NK-92 (cell line): Measurements from ENCODE around the gene IPO13.

Source experiments
- DNase-seq: peaks from one replicate; lab custom pipeline; 2025; ENCODE audit not compliant: unreplicated experiment; lab: John Stamatoyannopoulos, UW

The IPO13 gene

DNA sequence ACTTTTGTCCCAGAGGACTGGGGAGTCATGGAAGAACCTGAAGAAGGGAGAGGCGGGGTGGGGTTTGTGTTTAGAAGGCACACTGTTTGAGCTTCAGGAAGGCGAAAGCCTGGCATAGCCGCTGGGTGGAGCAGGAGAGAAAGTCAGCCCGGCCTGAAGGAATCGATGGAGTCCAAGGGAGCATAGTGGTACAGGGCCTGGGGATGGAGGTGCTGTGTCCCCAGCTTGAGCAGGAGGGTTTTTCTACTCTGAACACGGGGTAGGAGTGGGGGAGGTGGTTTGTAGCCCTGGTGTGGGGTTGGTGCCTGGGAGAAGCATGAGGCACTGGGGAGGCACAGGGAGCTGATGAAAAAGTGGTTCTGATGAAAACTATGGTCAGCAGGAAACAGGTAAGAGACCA is 40.0 kb downstream of the IPO13 start:
- DNase-seq = no peak

DNA sequence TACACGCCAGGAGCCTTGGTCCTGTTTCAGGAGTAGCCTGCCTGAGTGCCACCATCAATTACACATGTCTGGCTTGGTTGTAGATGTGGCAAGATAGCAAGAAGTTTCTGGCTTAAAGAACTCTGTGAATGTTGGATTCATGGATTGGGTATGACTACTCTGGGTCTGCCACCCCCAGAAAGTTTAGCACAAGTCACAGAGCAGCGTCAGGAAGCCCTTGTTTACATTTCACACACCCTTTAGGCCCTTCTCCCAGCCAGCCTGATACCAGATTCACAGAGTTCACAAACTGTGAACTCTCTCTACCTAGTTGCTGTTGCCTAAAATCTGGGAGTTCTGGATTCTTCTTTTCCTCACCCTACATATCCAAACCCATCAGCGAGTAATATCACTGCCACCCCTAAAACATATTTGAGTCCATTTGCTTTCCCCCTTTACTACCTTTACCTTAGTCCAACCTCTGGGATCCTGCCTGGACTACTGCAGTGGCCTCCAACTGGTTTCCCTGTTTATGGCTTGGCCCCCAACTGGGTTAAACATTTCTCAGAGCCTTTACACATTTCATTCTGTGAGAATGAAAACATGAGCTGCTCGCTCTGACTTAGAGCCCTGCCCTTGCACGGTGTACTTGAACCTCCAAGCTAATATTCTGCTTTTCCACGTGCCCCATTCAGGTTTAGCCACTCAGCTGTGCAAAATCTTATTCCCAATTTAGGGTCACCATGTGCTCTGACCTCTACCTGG is 40.6 kb downstream of the IPO13 start:
- no peak for DNase-seq

DNA sequence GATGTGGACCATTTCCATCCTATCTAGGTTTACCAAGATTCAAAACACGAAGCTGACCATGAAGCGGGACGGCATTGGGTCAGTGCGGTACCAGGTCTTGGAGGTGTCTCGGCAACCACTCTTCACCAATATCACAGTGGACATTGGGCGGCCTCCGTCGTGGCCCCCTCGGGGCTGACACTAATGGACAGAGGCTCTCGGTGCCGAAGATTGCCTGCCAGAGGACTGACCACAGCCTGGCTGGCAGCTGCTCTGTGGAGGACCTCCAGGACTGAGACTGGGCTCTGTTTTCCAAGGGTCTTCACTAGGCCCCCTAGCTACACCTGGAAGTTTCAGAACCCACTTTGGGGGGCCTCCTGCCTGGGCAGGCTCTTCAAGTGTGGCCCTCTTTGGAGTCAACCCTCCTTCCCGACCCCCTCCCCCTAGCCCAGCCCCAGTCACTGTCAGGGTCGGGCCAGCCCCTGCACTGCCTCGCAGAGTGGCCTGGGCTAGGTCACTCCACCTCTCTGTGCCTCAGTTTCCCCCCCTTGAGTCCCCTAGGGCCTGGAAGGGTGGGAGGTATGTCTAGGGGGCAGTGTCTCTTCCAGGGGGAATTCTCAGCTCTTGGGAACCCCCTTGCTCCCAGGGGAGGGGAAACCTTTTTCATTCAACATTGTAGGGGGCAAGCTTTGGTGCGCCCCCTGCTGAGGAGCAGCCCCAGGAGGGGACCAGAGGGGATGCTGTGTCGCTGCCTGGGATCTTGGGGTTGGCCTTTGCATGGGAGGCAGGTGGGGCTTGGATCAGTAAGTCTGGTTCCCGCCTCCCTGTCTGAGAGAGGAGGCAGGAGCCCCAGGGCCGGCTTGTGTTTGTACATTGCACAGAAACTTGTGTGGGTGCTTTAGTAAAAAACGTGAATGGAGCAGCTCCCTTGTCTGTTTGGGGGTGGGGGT is 43.8 kb downstream of the IPO13 start:
- no peak for DNase-seq

DNA sequence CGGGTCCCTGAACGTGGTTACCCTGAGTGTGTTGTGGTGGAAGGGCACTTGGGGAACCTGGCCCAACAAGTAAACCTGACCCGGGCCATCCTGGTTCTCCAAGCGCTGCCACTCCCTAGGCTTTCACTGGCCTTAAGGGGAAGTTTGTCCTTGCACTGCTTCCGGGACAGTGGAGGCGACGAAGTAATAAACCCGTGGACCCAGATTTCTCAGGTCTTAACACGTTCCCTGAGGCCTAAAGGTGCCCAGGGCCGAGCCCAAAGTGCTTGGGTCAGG is 44.4 kb downstream of the IPO13 start:
- DNase-seq = no peak

DNA sequence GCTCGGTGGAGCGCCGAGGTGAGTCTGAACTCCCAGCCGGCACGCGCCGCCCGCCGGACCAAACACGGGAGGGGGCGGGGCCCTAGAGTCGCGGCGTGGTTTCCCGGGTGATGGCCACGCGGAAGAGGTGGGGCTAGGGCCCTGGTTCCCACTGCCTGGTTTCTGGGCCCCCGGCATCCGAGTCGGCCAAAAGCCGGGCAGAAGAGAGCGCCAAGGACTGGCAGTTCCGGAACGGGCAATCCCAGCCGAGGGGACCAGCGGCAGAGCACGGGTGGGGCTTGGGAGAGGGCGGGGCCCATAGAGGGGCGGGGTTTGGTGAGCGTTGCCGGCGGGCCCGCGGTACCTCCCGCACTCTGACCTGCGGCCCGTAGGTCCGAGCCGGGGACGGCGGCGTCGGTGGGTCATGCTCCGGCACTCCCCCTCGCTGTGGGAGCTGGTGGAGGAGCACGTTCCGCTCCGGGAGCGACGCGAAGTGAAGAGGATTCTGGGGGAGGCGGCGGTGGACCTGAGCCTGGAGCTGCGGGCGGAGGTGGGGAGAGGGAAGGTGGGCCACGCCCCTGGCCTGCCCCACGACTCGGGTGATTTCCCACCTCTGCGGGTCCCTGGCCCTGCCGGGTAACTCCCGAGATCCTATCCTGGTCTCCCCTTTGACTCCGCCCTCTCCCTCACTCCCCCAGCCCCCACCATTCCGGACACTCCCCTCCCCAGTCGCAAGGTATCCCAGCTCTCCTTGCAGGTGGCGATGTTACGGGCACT is 44.9 kb downstream of the IPO13 start, which contains the start of gene CCDC24:
Gene CCDC24, plus strand, starts transcription at position 124 of the 756 bp plus-strand sequence. Its CDS starts 280 bp downstream, at position 404.
- no peak for DNase-seq

DNA sequence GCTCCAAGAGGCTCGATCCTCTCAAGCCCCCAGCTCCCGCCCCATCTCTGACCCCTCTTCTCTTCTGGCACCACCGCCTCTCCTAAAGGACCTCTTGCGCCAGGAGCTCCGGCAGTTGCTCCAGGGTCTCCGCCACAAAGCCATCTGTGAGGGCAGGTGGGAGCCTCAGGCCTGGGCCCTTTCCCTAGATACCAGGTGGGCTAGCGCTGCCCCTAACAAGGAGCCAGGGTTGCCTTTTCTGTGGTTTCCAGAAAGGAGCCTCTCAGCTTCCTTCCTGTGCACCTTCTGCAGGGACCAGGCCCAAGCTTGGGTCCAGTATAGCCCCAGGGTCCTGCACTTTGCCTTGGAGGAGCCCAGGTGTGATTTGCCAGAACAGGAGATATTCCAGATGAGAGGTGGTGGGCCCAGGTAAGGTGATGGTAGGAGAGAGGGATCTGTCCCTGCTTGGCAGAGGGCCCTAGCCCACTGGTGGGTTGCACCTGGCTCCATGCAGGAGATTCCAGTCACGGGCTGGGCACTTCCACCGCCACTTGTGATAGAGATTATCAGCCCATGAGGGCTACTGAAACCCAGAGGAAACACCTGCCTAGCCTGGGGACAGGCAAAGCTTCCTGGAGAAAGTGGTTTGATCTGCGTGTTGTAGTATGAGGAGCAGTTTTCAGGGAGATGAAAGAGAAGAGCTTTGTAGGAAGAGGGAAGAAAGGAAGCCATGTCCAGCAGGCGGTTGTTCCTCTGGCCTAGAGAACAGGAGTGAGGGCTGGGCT is 45.7 kb downstream of the IPO13 start:
- DNase-seq = no peak

DNA sequence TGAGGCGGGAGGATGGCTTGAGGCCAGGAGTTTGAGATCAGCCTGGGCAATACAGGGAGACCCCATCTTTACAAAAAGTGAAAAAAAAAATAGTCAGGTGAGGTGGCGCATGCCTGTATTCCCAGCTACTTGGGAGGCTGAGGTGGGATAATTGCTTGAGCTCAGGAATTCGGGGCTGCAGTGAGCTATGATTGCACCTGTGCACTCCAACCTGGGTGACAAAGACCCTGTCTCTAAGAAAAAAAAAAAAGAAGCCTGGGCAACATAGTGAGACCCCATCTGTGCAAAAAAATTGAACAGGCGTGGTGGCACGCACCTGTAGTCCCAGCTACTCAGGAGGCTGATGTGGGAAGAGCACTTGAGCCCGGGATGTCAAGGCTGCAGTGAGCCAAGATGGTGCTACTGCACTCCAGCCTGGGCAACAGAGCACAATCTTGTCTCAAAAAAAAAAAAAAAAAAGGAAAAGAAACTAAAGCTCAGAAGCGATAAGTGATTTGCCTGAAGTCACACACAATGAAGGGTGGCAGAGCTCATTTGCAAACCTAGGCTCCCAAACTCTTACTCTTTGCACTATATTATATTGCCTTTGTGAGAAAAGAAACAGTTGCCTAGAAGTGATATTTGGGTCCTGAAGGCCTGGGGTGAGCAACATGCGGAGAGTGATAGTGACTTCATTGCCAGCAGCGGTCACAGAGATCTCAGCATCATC is 46.6 kb downstream of the IPO13 start:
- DNase-seq = no peak

DNA sequence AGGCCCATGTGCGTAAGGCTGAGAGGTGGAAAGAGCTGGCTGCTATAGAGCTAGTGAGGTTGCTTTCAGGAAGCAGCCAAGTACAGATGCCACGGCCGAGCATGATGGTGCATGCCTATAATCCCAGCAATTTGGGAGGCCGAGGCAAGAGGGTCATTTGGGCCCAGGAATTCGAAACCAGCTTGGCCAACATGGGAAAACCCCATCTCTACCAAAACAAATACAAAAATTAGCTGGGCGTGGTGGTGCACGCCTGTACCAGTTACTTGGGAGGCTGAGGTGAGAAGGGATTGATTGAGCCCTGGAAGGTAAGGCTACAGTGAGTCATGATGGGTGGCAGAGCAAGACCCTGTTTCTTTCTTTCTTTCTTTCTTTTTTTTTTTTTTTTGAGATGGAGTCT is 47.3 kb downstream of the IPO13 start:
- no peak for DNase-seq

DNA sequence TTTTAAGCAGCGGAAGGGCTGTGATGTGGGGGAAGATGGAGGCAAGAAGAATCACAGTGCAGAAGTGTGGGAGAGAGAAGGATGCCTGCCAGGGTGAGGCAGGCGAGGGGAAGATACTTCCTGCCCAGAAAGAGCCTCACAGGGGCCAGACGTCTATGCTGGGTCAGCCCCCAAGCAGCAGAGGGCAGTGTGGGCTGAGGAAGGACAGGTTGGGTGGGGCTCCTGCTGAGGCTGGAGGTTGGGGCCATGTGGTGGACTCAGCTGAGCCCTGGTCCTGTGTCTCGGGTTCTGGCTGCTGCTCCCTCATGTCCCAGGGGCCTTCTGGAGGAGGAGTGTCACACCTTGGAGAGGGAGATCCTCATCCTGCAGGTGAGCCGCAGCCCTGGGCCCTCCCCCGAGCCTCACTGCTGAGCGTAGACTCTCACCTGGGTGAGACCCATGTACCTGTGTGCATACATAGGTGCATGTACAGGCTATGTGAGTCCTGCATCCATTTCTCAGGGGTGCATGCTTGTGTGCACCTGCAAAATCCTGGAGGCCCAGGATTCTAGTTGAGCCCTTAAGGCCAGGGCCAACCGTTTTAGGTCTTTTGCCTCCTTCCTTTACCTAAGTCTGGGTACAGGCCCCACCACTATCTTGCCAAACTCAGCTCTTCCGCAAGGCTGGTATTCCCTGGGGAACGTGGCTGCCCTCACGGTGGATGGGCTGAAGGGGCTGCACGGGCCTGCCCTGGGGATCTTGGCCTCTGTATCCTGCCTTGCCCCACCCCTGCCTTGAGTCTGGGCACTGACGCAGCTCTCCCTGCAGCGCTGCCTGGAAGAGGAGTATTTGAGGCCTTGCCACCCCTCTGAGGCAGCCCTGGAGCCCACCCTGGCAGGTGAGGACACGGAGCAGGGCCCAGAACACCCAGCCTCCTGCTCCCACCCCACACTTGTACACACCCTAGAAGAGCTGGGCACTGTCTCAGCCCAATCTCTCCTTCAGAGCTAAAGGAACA is 48.3 kb downstream of the IPO13 start:
- no peak for DNase-seq

DNA sequence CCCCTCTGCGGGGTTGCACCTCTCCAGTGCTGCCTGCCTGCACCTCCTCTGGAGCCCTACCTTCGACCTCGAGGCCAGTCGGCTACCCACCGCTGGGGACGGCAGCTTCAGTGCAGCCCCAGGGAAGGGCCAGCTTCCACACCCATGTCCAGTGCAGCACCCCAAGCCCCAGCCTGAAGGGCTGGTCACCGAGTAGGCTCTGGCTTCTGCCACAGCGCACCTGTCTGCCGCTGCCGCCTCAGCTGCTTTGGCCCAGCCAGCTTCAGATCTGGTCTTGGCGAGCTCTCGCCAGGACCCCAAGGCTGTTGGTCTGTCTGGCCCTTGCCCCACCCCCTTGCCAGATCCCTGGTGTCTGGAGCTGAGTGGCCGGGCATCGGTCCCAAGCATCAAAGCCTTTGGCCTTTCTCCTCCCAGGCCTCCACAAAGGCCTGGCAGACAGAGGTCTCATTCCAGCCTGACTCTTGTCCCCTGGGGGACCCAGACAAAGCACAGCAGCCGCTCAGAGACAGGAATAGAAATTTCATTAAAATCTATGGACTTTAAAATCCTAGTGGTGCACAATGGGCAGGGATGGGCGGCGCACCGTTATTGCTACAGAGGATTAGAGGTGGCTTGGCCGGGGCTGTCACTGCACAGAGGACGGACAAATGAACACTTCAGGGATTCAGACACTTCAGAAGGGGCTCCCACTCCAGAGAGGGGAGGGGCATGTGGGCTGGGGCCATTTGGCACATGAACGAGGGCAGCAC is 49.4 kb downstream of the IPO13 start:
- no peak for DNase-seq

DNA sequence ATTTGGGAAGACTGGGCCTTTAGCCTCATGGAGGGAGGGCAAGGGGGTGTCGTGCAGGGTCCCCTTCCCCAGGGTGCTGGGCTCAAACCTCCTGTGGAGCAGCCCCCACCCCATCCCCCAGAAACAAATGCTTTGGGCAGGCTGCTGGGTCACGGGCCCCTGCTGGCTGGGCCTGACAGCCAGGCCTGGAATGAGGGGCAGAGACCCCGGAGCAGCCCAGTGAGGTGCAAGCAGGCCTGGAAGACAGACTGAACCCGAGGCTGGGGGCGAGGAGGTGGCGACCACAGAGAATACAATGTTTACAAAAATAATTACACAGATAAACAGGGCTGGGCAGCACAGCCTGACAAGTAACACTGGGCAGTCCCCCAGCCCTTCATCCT is 50.0 kb downstream of the IPO13 start:
- no peak for DNase-seq

DNA sequence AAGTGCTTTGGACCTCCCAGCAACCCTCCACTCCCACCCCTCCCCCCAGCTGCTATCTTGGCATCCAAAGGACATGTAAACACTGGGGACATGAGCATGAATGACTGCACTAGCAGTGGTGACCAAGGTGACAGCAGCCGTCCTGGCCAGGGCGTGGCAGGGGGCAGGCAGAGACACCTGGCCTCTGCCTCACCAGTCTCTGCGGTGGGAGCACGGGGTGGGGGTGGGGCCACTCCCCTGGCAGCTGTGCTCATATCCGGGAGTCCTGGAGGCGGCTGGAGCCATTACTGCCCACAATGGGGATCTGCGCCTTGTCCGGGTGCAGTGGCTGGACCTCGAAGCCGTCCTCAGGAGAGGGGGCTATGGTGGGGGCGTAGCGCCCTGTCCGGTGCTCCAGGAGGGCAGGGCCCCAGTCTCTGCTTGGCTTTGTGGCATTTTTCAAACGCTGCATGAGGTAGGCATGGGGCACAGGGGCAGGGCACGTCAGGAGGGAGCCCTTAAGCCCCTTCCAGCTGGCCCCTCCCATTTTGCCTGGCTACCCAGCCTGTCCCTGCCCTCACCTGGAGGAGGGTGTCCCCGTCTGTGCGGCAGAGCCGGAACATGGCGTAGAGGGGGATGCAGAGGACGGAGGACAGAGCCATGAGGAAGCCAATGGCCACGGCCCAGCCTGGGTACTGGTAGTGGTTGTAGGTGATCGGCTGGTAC is 50.7 kb downstream of the IPO13 start:
- DNase-seq = no peak

DNA sequence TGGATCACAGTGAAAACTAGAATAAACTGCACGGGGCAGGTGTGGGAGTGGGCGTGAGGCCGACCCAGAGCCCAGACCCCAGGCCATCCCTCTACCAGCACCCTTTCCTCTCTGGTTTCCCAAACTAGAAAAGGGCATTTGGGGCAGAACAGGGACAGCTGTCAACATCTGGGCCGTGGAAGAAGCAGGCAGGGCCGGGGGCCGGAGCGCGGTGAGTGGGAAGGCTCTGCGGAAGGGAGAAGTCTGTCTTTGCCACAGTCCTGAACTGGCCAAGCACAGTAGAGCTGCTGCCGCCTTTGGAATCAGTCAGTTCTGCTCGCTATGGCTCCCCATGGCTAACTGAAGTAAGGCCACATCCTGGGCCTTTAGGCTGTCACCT is 51.2 kb downstream of the IPO13 start:
- DNase-seq = no peak

DNA sequence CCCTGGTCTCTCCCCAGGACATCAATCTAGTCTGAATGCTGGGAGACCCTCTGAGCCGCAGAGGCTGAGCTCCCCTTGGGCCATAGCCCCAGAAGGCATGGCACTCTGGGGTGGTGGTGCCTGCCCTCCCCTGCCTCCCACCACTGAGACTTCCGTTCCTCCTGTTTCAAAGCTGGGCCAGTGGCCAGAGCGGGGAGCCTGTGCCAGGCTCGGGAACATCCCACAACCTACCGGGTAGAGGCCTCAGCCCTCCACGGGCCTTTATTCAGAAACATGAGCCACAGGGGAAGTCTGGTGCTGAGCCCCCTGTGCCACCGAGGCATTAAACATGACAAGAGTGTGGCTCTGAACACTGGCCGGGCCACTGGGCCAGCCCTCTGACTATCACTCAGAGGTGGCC is 52.7 kb downstream of the IPO13 start:
- no peak for DNase-seq

DNA sequence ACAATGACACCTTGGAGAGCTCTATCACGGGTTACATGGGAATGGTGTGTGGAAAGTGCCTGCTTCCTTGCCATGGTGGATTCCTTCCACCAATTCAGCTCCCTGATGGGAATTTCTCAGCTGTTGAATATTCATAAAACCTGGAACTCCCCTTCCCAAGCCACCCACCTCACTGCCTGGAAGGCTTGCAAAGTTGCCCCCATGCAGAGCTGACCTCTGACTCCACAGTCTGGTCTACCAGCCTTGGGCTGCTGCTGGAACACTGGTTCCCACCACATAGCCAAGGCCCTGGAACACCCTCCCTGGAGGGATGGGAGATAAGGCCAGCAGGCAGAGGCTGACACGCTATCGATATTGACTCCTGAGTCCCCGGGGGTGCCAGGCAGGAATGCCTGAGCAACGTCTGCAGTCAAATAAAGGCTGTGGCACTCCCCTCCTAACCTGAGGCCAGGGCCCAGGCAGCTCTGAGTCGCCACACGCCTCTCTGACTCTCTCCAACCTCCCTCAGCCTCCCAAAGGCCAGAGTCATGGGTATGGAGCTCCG is 53.4 kb downstream of the IPO13 start:
- DNase-seq = no peak

DNA sequence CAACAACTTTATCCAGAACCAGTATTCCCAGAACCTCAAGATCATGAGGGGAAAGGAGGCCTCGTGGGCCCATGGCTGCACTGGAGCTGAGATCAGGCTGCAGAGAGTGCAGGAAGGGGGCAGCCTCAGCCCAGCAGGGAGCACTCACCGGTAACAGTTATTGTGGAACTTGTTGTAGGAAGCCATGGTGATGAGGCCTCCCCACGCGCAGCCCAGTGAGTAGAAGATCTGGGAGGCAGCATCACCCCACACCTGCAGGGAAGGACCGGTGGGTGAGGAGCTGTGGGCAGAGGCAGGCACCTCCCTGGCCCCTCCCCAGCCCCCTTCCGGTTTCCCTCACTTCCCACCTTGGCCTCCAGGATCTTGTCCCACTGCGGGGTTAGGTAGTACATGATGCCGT is 55.4 kb downstream of the IPO13 start:
- DNase-seq = no peak

DNA sequence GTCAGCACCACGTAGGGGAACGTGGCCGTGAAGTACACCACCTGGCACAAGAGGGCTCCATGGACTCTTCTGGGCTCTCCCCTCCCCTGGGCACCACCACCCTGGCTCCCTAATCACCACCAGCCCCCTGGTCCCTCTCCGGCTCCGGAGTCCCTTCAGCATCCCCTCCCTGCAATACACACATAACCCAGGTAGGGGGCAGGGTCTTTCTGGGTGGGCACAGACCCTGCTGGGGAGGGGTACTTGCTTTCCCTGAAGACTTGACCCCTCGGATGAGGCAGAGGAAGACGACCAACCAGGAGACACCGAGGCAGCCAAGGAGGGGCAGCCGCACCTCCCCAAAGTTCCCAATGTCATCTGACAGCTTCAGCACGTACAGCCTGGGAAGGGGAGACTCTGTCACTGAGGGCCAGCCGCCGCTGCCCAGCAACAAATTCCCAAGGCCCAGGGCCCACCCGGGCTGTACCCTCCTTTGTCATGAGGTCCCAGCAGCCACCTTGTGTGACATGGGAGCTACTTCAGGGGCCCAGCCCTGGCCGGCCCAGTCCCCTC is 55.9 kb downstream of the IPO13 start:
- no peak for DNase-seq
